ENCODE measurements around the gene TMEM119.

The TMEM119 gene

DNA sequence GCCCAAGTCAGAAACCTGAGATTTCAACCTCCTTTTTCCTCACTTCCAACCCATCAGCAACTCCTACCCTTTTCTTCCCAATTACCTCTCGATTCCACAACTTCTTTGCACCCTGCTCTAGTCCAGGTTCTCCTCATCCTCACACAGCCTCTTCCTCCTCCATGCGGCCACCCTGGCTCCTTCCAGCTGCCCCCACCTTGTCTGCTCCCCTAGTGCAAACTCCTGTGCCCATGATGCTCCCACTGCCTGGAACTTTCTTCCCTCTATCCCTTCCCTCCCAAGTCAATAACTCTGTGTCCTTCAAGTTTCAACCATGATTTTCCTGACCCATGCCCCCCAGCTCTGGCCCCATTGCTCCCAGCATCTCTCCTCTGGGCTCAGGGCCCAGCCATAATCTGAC lies 18.5 kb upstream of the TMEM119 start:
- FAIRE-seq: no peak
- TF ChIP-seq POLR2A (IDR thresholded peaks at IDR 0.05; ENCODE audit: low read depth, low read length): no peak
- no peak for DNase-seq (ENCODE audit: insufficient read length, low spot score)

DNA sequence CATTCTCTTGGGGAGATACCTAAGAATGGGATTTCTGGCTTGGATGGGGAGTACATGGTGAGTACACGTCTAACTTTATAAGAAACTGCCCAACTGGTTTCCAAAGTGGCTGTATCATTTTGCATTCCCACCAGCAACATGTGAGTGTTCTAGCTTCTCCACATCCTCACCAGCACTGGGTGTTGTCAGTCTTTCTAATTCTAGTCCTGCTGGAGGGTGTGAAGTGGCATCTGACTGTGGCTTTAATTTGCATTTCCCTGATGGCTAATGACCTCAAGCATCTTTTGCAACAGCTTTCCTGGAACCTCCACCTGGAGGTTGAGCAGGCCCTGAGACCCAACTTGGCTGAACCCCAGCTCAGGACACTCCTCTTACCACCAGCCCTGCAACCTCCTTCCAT lies 18.0 kb upstream of the TMEM119 start:
- no peak for TF ChIP-seq POLR2A (IDR thresholded peaks at IDR 0.05; ENCODE audit: low read depth, low read length)
- FAIRE-seq (no peak), DNase-seq (ENCODE audit: insufficient read length, low spot score) (no peak)

DNA sequence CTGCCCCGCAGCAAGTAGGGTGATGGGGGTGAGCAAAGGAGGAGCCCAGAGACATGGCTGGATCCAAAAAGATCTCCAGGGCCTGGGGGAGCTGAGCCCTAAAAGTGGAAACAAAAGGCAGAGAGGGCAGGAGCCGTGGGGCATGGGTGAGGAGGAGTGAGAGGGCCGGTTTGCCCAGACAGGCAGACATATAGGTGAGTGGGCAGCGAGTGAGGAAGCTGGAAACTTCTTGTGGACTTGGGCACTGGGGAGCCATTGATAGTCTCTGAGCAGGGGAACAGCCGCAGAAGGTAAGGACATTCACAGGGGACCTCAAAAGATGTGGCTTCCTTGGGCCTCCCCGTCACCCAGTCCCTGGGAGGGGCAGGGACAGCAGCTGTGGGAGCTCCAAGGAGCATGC lies 16.8 kb upstream of the TMEM119 start:
- FAIRE-seq (no peak), DNase-seq (ENCODE audit: insufficient read length, low spot score) (no peak)
- no peak for TF ChIP-seq POLR2A (IDR thresholded peaks at IDR 0.05; ENCODE audit: low read depth, low read length)

DNA sequence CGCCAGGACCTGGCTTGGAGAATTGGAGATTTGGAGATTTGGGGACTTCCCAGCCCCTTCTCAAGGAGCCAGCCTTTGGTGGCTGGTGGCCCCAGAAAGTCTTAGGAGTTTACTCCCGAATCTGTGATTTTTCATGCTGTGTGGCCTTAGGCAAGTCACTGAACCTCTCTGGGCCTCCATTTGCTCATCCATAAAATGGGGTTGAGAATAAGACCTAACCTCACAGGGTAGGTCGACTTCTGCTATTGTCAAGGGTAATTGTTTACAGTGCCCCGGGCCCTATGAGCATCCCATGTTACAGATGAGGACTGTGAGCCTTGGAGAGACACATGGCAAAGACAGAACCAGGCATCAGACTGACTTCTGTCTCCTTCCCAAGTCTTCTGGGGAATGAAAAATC lies 16.2 kb upstream of the TMEM119 start:
- DNase-seq (ENCODE audit: insufficient read length, low spot score): no peak
- FAIRE-seq: no peak
- no peak for TF ChIP-seq POLR2A (IDR thresholded peaks at IDR 0.05; ENCODE audit: low read depth, low read length)

DNA sequence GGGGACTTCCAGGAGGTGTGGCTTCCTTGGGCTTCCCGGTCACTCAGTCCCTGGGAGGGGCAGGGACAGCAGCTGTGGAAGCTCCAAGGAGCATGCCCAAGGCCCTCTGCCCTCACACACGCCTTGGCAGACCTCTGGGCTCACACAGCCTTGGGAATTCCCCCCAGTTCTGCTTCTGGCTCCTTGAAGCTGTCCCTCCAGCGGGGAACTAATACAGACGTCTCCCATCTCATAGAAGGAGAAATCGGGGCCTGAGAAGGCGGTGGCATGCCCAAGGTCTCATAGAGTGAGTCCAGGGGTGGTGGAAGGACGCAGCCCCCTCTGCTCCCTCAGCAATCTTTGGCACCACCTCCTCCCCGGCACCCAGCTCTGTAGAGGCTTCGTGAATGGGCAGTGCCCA lies 15.7 kb upstream of the TMEM119 start:
- DNase-seq (ENCODE audit: insufficient read length, low spot score): no peak
- FAIRE-seq: no peak
- TF ChIP-seq POLR2A (IDR thresholded peaks at IDR 0.05; ENCODE audit: low read depth, low read length): no peak

DNA sequence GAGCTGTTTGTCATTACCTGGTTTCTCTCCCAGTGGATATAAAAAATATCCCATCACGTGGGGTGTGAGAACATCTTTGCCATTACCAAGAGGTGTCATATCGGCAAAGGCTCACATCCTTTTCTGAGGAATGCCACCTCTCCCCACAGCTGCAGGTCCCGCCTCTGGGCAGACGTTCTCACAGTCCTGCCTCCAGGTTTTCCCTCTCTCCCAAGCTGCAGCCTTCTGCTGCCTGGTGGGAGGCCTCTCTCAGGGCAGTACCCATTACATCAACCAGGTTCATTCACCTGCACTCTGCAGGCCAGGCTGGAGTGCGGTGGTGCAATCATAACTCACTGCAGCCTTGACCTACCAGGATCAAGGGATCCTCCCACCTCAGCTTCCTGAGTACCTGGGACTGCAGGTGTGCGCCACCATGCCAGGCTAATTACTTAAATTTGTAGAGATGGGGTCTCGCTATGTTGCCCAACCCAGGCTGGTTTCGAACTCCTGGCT lies 15.0 kb upstream of the TMEM119 start:
- no peak for DNase-seq (ENCODE audit: insufficient read length, low spot score)
- no peak for FAIRE-seq
- no peak for TF ChIP-seq POLR2A (IDR thresholded peaks at IDR 0.05; ENCODE audit: low read depth, low read length)

DNA sequence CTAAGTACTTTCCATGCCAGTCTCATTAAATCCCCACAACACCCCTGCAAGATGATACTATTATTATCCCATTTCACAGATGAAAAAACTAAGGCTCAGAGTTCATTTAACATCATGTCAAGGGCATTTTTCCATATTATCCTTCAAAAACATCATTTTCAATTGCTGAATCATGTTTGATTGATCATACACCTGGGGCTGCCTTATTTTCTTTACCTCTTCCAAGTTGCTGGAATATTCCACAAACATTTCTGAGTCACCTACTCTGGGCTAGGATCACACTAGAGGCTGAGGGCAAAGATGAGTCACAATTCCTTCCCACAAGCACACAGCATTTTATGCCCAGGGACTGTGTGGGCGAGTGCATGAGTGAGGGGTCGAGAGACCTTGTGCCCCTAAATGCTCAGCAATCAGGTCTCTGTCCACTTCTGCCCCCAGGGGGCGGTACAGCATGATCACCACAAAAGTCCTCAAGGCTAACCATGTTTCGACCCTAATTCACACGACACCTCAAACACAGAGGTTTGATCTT lies 14.1 kb upstream of the TMEM119 start:
- DNase-seq (ENCODE audit: insufficient read length, low spot score) (peak; percentile 83), FAIRE-seq (peak; percentile 85)
- TF ChIP-seq POLR2A (IDR thresholded peaks at IDR 0.05; ENCODE audit: low read depth, low read length): no peak

DNA sequence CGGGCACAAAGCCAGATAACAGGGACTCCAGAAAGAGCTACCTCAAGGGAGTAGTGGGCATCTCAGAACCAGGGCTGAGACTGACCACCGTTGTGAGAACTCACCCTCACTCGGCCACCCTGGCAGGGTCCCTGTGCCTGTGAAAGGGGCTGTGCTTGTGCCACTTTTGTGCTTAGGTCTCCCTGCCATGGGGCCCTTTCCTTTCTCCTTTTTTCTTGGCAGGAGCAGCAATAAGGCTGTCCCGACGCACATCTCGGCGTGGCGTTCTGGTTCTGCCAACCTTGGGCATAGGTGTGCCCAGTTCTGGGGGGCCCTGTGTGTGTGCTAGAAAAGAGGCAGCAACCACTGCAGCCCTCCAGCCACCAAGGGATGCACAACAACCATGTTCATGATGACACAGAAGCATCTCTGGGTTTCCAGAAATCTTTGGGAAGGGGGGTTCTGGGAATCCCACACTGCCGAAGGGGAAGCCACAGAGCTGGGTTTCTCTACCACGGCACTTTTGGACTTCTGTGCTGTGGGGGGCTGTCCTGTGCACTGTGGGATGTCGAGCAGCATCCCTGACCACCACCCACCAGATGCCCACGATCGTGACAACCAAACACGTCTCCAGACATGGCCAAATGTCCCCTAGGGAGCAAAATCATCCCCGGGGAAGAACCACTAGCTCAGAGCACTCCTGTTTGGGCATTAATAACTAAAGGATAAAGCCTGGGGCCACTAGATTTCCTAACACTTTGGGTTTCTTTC lies 13.1 kb upstream of the TMEM119 start:
- no peak for FAIRE-seq

DNA sequence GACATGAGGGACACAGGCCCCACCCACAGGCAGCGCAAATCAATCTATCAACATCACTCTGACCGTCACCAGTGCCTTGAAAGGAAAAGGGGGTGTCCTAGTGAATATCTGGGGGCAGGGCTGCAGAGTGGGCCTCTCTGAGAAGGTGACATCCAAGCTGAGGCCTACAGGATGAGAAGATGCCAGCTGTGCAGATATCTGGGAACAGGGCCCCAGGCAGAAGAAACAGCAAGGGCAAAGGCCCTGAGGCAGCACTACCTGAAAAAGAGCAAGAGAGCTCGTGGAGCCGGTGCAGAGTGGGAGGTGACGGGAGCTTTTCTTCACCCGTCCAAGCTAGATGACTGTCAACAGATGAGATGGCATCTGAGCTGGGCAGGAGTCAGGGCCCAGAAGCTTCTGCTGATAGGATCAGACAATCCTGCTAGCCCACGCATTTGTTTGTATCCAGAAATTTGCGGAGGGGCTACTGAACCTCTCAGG lies 12.5 kb upstream of the TMEM119 start:
- DNase-seq (ENCODE audit: insufficient read length, low spot score): no peak
- FAIRE-seq: no peak
- TF ChIP-seq POLR2A (IDR thresholded peaks at IDR 0.05; ENCODE audit: low read depth, low read length): no peak

More for the DNA sequence above, 13.1 kb upstream of the TMEM119 start:
- no peak for TF ChIP-seq POLR2A (IDR thresholded peaks at IDR 0.05; ENCODE audit: low read depth, low read length)
- no peak for DNase-seq (ENCODE audit: insufficient read length, low spot score)

DNA sequence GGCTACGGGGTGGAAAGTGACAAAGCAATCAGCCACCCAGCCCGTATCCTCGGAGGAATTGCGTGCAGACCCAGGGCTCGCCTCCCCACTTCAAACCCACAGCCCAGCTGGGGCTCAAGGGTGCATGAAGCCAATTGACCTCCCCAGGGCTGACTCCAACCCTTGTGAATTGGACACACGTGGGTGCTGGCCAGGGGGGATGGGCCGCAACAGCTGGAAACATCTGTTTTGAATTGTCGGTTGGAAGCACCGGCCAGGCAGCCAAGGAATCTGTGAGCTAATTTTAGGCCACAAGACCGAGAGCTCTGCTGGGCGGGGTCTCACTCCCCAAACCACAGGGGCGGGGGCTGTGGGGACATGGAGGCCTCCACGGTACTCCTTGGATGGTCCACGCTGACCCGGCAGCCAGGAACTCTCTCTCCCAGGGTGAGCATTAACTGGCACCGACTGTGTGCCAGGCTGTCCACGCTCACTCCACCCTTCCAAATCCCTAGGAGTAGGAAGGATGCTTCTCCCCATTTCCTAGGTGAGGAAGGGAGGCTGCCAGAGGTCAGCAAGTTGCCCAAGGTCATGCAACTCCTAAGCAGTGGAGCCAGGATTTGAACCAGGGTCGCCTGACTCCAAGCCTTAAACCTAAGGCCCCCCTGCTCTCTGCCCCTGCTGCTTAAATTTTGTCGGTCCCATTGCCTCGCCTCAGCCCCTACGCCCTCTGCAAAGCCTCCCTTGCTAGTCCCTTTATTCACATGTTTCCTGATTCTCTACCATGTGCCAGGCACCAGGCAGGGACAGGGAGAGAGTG lies 11.9 kb upstream of the TMEM119 start:
- no peak for DNase-seq (ENCODE audit: insufficient read length, low spot score)
- no peak for FAIRE-seq
- TF ChIP-seq POLR2A (IDR thresholded peaks at IDR 0.05; ENCODE audit: low read depth, low read length): no peak

DNA sequence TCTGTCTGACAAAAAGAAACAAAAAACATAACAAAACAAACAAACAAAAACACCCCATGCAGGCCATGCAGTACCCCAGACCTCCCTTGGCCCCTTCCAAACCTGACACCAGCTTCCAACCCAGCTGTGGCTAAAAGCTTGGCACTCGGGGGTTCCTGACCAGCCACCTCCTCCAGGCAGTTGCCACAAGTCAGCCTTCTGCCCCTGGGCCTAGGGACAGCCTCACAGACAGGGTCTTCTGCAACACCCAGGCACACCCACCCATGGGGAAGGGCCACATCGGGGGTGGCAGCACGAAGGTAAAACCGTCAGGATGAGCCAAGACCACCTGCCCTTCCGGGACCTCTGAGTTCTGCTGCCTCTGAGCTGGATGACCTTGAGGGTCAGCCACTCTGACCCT lies 10.7 kb upstream of the TMEM119 start:
- FAIRE-seq (no peak), DNase-seq (ENCODE audit: insufficient read length, low spot score) (no peak)
- no peak for TF ChIP-seq POLR2A (IDR thresholded peaks at IDR 0.05; ENCODE audit: low read depth, low read length)

DNA sequence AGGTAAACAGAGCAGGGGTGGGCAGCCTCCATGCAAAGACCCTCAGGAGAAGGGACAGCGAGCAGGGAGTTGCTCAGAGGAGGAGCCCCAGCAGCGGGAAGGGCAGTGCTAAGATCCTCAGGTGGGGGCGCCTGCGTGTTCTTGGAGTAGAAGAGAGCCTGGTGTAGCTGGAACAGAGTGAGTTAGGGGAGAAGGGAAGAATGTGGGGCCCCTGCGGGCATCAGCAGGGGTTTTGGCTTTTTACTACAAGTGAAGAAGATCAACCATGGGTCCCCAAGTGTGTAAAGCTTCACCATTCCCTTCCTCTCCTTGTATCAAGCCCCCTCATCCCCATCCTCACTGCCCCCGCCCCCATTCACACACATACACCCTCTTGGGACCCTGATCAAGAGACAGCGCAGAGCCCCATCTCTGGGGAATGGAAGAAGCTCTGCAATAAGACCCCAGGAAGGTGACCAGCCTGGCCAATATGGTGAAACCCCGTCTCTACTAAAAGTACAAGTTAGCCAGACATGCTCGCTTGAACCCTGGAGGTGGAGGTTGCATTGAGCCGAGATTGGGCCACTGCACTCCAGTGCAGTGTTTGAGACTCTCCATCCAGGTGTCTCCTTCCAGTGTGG lies 10.2 kb upstream of the TMEM119 start:
- FAIRE-seq: no peak
- DNase-seq (ENCODE audit: insufficient read length, low spot score): no peak
- no peak for TF ChIP-seq POLR2A (IDR thresholded peaks at IDR 0.05; ENCODE audit: low read depth, low read length)

DNA sequence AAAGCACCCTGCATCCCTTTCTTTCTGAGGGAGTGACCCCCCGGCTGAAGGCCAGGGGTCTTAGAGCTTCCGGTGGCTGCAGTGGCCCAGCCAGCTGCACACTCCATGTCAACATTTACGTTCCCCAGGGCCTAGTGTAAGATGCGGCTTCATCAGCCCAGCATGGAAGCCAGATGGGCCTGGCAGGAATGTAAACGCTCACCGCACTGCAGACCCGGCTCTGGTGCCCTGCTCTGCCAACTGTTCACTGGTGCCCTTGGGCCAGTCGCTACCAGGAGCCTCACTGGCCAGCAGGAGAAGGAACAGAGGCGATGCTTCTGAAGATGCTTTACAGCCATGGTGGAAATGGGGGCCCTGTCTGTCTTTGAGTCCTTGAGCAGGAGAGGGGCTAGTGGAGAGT lies 8.6 kb upstream of the TMEM119 start:
- FAIRE-seq (no peak), DNase-seq (ENCODE audit: insufficient read length, low spot score) (no peak)
- TF ChIP-seq POLR2A (IDR thresholded peaks at IDR 0.05; ENCODE audit: low read depth, low read length): no peak
